ENCODE measurements around the gene CCDC141. TPM values are rescaled to one million over a fixed set of nuclear protein-coding genes. Genes with fewer than 3 reads are reported as not detected.

The CCDC141 gene
- total and polyA plus RNA-seq, 2 of the 13 experiments (the other 11 are each of a cell fraction or from before 2014, with no cell fraction given), result not detected

DNA sequence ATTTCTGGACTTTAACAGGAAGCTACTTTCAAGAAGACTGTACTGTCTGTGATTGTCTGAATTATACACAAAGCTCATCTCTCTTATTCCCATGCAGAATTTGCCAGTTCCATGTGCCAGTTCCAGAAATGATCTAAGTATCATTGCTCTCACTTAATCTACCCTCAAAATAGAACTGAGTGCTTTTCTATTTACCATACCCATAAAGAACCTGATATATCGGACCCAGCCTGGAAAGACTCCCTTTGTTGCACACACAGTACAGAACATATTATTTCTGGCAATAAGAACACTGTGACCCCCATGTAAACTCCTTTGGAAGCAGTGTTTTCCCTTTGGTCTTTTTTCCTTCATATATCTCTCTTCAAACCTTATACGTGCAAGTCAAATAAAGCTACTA, 140.4 kb downstream of the CCDC141 start:
- WGBS (ENCODE audit: low lambda C conversion rate), result 38% methylated on average over 2 of the region's 2 CpGs
- no peak for FAIRE-seq
- no peaks in the 10 kb centered on the region for H3K36me3 ChIP-seq (replicated peaks in 1 of 2; ENCODE audit: control insufficient read depth in 1 of 2, insufficient read depth in 2 of 2, low read length in 2 of 2)
- H3K27me3 ChIP-seq (ENCODE audit: control insufficient read depth in 1 of 2, insufficient read depth in 2 of 2, low read length in 2 of 2), result no peaks in the 10 kb centered on the region; a peak in 1 of 5 replicates
- BruUV-seq (replicated peaks), result no TSS peak
- no peak overlapping the region for H3K9ac ChIP-seq (ENCODE audit: insufficient read depth, low read depth, low read length)
- no peak for DNase-seq (ENCODE audit: low spot score)
- in situ Hi-C loops (cut with HindIII; ENCODE audit: extremely low pct_ligation_motif_present, low pct_unique_long_range_greater_than_20kb) (no loop called here), intact Hi-C loops (cut with micrococcal nuclease; ENCODE audit: unreplicated experiment) (no loop called here)
- POLR2A ChIA-PET, result no interaction called here
- no peak overlapping the region for H2AFZ ChIP-seq (ENCODE audit: low read length)
- no peak for ATAC-seq
- no peaks in the 10 kb centered on the region for H3K9me3 ChIP-seq (ENCODE audit: low read length)
- H4K20me1 ChIP-seq (ENCODE audit: insufficient read depth, low read length), result no peaks in the 10 kb centered on the region
- no peaks in the 10 kb centered on the region for H3K79me2 ChIP-seq (ENCODE audit: insufficient read depth, low read length)
- CTCF ChIA-PET (ENCODE audit: low intra/inter-chr PET ratio, low total read pairs), result no interaction called here
- H3K4me3 ChIP-seq (replicated peaks in 1 of 3; ENCODE audit: insufficient read depth in 1 of 3, low read depth in 2 of 3, low read length in 3 of 3), result no peak overlapping the region
- no peak overlapping the region for H3K4me2 ChIP-seq (ENCODE audit: low read depth, low read length)
- no peak overlapping the region for H3K27ac ChIP-seq (ENCODE audit: extremely low read length, insufficient read depth, low read length)
- no peaks in the 10 kb centered on the region for H3K4me1 ChIP-seq (ENCODE audit: insufficient read depth, low read length)
- TF ChIP-seq MLLT10 (CRISPR knock-in tag; IDR thresholded peaks at IDR 0.05), result no peak
- TF ChIP-seq, protein P1, sequence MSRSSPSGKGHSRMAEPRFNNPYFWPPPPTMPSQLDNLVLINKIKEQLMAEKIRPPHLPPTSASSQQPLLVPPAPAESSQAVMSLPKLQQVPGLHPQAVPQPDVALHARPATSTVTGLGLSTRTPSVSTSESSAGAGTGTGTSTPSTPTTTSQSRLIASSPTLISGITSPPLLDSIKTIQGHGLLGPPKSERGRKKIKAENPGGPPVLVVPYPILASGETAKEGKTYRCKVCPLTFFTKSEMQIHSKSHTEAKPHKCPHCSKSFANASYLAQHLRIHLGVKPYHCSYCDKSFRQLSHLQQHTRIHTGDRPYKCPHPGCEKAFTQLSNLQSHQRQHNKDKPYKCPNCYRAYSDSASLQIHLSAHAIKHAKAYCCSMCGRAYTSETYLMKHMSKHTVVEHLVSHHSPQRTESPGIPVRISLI (CRISPR knock-in tag; IDR thresholded peaks at IDR 0.05; ENCODE audit: borderline replicate concordance), result no peak
- TF ChIP-seq, protein P2, sequence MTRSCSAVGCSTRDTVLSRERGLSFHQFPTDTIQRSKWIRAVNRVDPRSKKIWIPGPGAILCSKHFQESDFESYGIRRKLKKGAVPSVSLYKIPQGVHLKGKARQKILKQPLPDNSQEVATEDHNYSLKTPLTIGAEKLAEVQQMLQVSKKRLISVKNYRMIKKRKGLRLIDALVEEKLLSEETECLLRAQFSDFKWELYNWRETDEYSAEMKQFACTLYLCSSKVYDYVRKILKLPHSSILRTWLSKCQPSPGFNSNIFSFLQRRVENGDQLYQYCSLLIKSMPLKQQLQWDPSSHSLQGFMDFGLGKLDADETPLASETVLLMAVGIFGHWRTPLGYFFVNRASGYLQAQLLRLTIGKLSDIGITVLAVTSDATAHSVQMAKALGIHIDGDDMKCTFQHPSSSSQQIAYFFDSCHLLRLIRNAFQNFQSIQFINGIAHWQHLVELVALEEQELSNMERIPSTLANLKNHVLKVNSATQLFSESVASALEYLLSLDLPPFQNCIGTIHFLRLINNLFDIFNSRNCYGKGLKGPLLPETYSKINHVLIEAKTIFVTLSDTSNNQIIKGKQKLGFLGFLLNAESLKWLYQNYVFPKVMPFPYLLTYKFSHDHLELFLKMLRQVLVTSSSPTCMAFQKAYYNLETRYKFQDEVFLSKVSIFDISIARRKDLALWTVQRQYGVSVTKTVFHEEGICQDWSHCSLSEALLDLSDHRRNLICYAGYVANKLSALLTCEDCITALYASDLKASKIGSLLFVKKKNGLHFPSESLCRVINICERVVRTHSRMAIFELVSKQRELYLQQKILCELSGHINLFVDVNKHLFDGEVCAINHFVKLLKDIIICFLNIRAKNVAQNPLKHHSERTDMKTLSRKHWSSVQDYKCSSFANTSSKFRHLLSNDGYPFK (CRISPR knock-in tag; IDR thresholded peaks at IDR 0.05; ENCODE audit: borderline replicate concordance), result no peak
- TF ChIP-seq ARNT (IDR thresholded peaks at IDR 0.05), result no peak
- no peak for TF ChIP-seq ZNF652 (CRISPR knock-in tag; IDR thresholded peaks at IDR 0.05; ENCODE audit: borderline replicate concordance, low read depth)
- TF ChIP-seq ZBTB21 (CRISPR knock-in tag; IDR thresholded peaks at IDR 0.05), result no peak
- no peak for TF ChIP-seq XBP1 (CRISPR knock-in tag; IDR thresholded peaks at IDR 0.05)
- no peak for TF ChIP-seq ZSCAN31 (CRISPR knock-in tag; IDR thresholded peaks at IDR 0.05; ENCODE audit: low read depth)
- no peak for TF ChIP-seq ZNF30 (CRISPR knock-in tag; IDR thresholded peaks at IDR 0.05)
- TF ChIP-seq, protein P3, sequence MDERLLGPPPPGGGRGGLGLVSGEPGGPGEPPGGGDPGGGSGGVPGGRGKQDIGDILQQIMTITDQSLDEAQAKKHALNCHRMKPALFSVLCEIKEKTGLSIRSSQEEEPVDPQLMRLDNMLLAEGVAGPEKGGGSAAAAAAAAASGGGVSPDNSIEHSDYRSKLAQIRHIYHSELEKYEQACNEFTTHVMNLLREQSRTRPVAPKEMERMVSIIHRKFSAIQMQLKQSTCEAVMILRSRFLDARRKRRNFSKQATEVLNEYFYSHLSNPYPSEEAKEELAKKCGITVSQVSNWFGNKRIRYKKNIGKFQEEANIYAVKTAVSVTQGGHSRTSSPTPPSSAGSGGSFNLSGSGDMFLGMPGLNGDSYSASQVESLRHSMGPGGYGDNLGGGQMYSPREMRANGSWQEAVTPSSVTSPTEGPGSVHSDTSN (CRISPR knock-in tag; IDR thresholded peaks at IDR 0.05), result no peak
- TF ChIP-seq, protein P4, sequence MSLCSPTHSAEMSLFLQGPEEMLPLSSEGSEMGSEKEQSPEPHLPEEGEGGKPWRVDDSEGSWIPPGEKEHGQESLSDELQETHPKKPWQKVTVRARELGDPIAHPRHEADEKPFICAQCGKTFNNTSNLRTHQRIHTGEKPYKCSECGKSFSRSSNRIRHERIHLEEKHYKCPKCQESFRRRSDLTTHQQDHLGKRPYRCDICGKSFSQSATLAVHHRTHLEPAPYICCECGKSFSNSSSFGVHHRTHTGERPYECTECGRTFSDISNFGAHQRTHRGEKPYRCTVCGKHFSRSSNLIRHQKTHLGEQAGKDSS (CRISPR knock-in tag; IDR thresholded peaks at IDR 0.05; ENCODE audit: borderline replicate concordance, low read depth), result no peak
- no peak for TF ChIP-seq KLF15 (CRISPR knock-in tag; IDR thresholded peaks at IDR 0.05; ENCODE audit: borderline replicate concordance)
- no peak for TF ChIP-seq FOXK2 (IDR thresholded peaks at IDR 0.05)
- no peak for TF ChIP-seq NCOR1 (IDR thresholded peaks at IDR 0.05; ENCODE audit: borderline replicate concordance, low read length)
- no peak for TF ChIP-seq RNF2 (conservative IDR thresholded peaks at IDR 0.05; ENCODE audit: low read depth)
- TF ChIP-seq CAMTA2 (CRISPR knock-in tag; IDR thresholded peaks at IDR 0.05; ENCODE audit: borderline replicate concordance), result no peak
- no peak for TF ChIP-seq MXD4 (CRISPR knock-in tag; IDR thresholded peaks at IDR 0.05)
- no peak for TF ChIP-seq HHEX (CRISPR knock-in tag; IDR thresholded peaks at IDR 0.05)
- TF ChIP-seq ZC3H4 (CRISPR knock-in tag; IDR thresholded peaks at IDR 0.05; ENCODE audit: borderline replicate concordance), result no peak
- no peak for TF ChIP-seq YEATS2 (CRISPR knock-in tag; IDR thresholded peaks at IDR 0.05; ENCODE audit: borderline replicate concordance)
